Endothelial cell (in vitro differentiated cells): ENCODE measurements around the gene MSANTD1. TPM values are rescaled to one million over a fixed set of nuclear protein-coding genes. Genes with fewer than 3 reads are reported as not detected.

ENCODE experiments used
- DNase-seq: peaks from one replicate; pipeline ENCODE4 v3.0.0; 2021; ENCODE audit warnings: low spot score
- H3K27ac Mint-ChIP-seq: one replicate; pipeline ENCODE4 v1.8.0; 2021; ENCODE audit warnings: mixed read lengths, inconsistent platforms; ENCODE audit not compliant: unreplicated experiment
- H3K27me3 Mint-ChIP-seq: one replicate; pipeline ENCODE4 v1.8.0; 2021; ENCODE audit warnings: mild to moderate bottlenecking, moderate library complexity, mixed read lengths, inconsistent platforms; ENCODE audit not compliant: unreplicated experiment
- H3K36me3 Mint-ChIP-seq: one replicate; pipeline ENCODE4 v1.8.0; 2021; ENCODE audit warnings: mild to moderate bottlenecking, low read depth, mixed read lengths, inconsistent platforms; ENCODE audit not compliant: unreplicated experiment
- H3K4me1 Mint-ChIP-seq: one replicate; pipeline ENCODE4 v1.8.0; 2021; ENCODE audit warnings: mild to moderate bottlenecking, mixed read lengths, inconsistent platforms; ENCODE audit not compliant: unreplicated experiment
- H3K4me3 Mint-ChIP-seq: one replicate; pipeline ENCODE4 v1.8.0; 2021; ENCODE audit warnings: mild to moderate bottlenecking, mixed read lengths, inconsistent platforms; ENCODE audit not compliant: unreplicated experiment
- H3K9me3 Mint-ChIP-seq: one replicate; pipeline ENCODE4 v1.8.0; 2021; ENCODE audit warnings: mixed read lengths, inconsistent platforms; ENCODE audit not compliant: unreplicated experiment
- total RNA-seq: library from RNA; stranded (reverse); fragmentation: NEBNext Ultra II Directional; extraction: Animal tissue kit (Norgen Biotek cat#: 25700); gene quantifications from one replicate; pipeline ENCODE4 v1.2.1, GENCODE V29; 2021; ENCODE audit not compliant: unreplicated experiment
- TF ChIP-seq, protein P1 (sequence below): fragments of 200-600 bp; sonication (generic); IDR thresholded peaks from one replicate; pipeline ENCODE4 v1.5.0; 2021; ENCODE audit warnings: antibody characterized with exemption; ENCODE audit not compliant: unreplicated experiment

The MSANTD1 gene
- total RNA-seq, 1 donor from 2014 or later: 0.97 TPM

DNA sequence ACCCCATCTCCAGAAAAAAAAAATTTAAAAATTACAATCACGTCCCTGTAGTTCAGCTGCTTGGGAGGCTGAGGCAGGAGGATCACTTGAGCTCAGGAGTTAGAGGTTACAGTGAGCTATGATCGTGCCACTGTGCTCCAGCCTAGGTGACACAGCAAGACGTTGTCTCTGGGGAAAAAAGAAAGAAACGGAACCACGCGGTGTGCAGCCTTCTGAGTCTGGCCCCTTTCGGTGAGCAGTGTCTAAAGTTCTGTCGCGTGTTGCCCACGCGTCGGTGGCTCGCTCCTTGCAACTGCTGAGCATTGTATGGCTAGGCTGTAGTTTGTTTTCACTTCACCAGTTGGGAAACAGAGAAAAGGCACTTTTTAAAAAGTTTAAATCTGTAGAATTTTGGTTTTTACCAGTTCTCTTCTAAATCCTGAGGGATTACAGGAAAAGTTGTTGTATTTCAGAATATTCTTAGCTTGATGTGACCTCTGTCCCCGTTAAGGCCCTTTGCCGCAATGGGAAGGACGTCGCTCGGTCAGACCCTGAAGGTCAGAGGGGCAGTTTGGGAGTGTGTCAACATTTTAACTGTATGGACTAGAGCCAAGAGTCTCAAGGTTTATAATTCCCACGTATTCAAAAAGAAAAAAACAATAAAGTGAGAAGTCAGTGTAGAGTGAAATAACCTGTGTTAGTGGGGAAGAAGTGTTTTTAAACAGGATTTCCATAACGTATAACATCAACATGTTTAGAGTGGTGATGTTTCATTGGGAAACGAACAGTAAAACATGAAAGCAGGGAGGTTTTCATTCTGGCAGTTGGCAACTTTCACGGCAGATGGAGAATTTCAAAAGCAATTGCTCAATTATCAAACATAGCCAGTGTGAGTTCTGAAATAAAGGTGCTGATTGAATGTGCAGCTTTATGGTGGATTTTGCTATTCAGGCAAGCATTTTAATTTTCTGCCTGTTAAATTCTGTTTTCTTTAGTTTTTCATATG lies 45.8 kb upstream of the MSANTD1 start:
- Mint-ChIP-seq H3K27me3 (peaks cover 4% of the 10 kb centered on the region), H3K9me3 (no peaks in the 10 kb centered on the region), H3K27ac (peak overlapping the region; percentile 42), H3K4me1 (peaks cover 12% of the 10 kb centered on the region), H3K4me3 (no peak overlapping the region), H3K36me3 (peaks cover 14% of the 10 kb centered on the region)
- TF ChIP-seq, protein P1, sequence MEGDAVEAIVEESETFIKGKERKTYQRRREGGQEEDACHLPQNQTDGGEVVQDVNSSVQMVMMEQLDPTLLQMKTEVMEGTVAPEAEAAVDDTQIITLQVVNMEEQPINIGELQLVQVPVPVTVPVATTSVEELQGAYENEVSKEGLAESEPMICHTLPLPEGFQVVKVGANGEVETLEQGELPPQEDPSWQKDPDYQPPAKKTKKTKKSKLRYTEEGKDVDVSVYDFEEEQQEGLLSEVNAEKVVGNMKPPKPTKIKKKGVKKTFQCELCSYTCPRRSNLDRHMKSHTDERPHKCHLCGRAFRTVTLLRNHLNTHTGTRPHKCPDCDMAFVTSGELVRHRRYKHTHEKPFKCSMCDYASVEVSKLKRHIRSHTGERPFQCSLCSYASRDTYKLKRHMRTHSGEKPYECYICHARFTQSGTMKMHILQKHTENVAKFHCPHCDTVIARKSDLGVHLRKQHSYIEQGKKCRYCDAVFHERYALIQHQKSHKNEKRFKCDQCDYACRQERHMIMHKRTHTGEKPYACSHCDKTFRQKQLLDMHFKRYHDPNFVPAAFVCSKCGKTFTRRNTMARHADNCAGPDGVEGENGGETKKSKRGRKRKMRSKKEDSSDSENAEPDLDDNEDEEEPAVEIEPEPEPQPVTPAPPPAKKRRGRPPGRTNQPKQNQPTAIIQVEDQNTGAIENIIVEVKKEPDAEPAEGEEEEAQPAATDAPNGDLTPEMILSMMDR: no peak
- no peak for DNase-seq

DNA sequence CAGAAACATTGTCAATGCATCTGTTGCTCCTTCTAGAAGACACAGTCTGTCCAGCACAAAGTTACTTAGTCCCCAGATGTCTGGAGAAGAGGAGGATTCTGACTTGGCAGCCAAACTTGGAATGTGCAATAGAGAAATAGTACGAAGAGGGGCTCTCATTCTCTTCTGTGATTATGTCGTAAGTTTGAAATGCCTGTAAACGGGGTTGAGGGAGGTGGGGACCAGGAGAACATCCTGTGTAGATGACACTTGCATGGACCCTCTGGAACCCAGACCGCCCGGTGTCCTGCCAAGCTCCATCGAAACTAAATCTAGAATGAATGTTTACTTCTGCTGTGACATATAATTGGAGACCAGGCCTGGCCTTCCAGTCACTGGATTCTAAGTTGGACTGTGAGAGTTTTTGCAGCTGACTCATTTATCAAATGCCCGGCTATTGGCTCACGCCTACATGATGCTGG lies 45.0 kb upstream of the MSANTD1 start:
- DNase-seq: no peak
- Mint-ChIP-seq H3K27me3 (no peaks in the 10 kb centered on the region), H3K36me3 (peaks cover 22% of the 10 kb centered on the region), H3K4me3 (no peak overlapping the region), H3K27ac (no peak overlapping the region), H3K9me3 (no peaks in the 10 kb centered on the region), H3K4me1 (peaks cover 12% of the 10 kb centered on the region)
- TF ChIP-seq, protein P1: no peak

DNA sequence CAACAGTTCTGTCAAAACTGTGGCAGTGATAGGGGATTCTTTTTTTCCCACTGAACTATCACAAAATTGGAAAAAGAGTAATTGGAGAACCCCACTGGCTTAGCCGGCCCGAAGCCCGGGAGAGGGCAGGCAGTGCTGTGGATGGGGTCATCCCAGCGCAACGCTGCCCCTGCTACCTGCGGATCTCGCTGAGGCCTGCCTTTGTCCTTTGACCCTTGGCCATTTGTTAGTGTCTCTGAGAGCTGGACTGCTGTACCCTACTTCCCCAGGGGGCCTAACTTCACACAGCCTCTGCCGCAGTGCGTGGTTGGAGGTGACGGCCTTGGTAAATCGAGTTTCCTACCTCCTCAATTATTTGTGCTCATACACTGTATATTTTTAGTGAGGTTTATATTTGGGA lies 43.0 kb upstream of the MSANTD1 start:
- H3K27me3 Mint-ChIP-seq: no peaks in the 10 kb centered on the region
- H3K36me3 Mint-ChIP-seq: peaks cover 36% of the 10 kb centered on the region
- H3K9me3 Mint-ChIP-seq: no peaks in the 10 kb centered on the region
- DNase-seq: no peak
- no peak overlapping the region for H3K27ac Mint-ChIP-seq
- peaks cover 12% of the 10 kb centered on the region for H3K4me1 Mint-ChIP-seq
- TF ChIP-seq, protein P1: no peak
- H3K4me3 Mint-ChIP-seq: no peak overlapping the region

DNA sequence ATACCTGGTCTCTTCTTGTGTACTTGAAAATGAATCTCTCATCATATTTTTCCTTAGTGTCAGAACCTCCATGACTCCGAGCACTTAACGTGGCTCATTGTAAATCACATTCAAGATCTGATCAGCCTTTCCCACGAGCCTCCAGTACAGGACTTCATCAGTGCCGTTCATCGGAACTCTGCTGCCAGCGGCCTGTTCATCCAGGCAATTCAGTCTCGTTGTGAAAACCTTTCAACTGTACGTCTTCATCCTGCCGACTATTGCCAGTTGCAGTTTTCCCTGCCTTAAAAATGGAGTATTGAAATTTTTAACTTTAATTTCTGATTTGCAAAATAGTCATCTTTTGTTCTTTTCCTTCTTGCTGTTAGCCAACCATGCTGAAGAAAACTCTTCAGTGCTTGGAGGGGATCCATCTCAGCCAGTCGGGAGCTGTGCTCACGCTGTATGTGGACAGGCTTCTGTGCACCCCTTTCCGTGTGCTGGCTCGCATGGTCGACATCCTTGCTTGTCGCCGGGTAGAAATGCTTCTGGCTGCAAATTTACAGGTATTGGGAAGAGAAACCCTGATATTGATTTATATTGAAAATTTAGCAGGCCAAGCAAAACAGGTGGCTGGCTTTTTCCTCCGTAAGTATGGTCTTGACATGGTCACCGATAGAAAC lies 42.4 kb upstream of the MSANTD1 start:
- H3K27ac Mint-ChIP-seq: no peak overlapping the region
- no peaks in the 10 kb centered on the region for H3K9me3 Mint-ChIP-seq
- peaks cover 12% of the 10 kb centered on the region for H3K4me1 Mint-ChIP-seq
- DNase-seq: no peak
- H3K36me3 Mint-ChIP-seq: peaks cover 36% of the 10 kb centered on the region
- TF ChIP-seq, protein P1: no peak
- no peak overlapping the region for H3K4me3 Mint-ChIP-seq
- no peaks in the 10 kb centered on the region for H3K27me3 Mint-ChIP-seq
